BLaER1 treated with 17β-estradiol and CSF1 and Interleukin-3, amounts not matched to agents 10 nM and 100 nM (cell line): Measurements from ENCODE around the gene RNASEH1.

Experiments used
- H3K27ac ChIP-seq, 11 experiments: shearing (Covaris generic); formaldehyde crosslinking; 2 replicates each; pipeline ENCODE4 v1.8.1; 2022
- H3K27me3 ChIP-seq, 11 experiments: shearing (Covaris generic); formaldehyde crosslinking; 2 replicates each; pipeline ENCODE4 v1.8.1; 2022
- H3K36me3 ChIP-seq, 11 experiments: shearing (Covaris generic); formaldehyde crosslinking; 2 replicates each; pipeline ENCODE4 v1.8.1; 2022
- H3K4me1 ChIP-seq, 10 experiments: shearing (Covaris generic); formaldehyde crosslinking; 2 replicates each; pipeline ENCODE4 v1.8.1; 2022
- H3K4me2 ChIP-seq, 11 experiments: shearing (Covaris generic); formaldehyde crosslinking; 2 replicates each; pipeline ENCODE4 v1.8.1; 2022
- H3K4me3 ChIP-seq, 10 experiments: shearing (Covaris generic); formaldehyde crosslinking; 2 replicates each; pipeline ENCODE4 v1.8.1; 2022
- H3K9ac ChIP-seq, 11 experiments: shearing (Covaris generic); formaldehyde crosslinking; 2 replicates each; pipeline ENCODE4 v1.8.1; 2022
- H3K9me3 ChIP-seq, 11 experiments: shearing (Covaris generic); formaldehyde crosslinking; replicated peaks in 1 of 11; 2 replicates each; pipeline ENCODE4 v1.8.1; 2022
- H4K20me1 ChIP-seq, 11 experiments: shearing (Covaris generic); formaldehyde crosslinking; 2 replicates each; pipeline ENCODE4 v1.8.1; 2022
- Cebpa-rat ChIP-seq, 11 experiments: shearing (Covaris generic); IDR thresholded peaks; 2 replicates each; pipeline ENCODE4 v1.8.1; 2022

The RNASEH1 gene, protein sequence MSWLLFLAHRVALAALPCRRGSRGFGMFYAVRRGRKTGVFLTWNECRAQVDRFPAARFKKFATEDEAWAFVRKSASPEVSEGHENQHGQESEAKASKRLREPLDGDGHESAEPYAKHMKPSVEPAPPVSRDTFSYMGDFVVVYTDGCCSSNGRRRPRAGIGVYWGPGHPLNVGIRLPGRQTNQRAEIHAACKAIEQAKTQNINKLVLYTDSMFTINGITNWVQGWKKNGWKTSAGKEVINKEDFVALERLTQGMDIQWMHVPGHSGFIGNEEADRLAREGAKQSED

DNA sequence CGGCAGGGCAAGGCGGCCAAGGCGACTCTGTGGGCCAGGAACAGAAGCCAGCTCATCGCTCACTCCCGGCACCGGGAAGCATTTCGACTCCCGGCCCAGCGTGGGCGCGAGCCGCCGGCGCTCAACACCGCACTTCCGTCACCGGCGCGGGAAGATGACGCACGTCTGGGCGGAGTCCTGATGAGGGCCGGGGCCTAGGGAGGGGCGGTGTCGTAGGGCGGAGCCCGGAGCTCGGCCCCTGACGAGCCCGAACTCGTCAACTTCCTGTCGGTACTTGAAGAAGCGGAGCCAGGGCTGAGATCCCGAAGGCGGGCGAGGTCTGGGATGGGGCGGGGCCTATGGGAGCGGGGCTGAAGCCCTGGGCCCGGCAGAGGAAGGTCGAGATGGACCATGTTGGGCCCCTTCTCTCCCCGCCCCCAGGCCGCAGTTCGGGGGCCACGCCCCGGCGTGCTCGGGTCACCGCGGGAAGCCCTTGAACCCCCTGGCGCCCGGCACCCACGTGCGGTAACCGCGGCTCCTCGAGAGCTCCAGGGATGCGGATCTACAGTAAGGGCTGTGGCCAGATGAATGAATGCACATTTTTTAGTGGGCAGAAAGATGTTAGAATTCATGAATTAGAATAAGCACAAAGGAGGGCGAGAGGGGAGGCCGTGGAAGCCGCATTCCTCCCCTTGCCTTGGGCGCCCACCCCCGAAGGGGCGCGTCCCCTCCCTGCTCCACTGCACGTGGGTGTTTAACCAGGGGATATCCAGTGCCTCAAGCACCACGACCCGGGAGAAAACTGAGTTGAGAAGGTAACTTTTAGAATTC, at the start of gene RNASEH1:
TSS of gene RNASEH1 (minus strand) at position 129 of the 810 bp plus-strand sequence. CDS start at position 56, 73 bp downstream.
- Histone ChIP-seq H3K27ac (peak within 1 kb of the TSS; percentile 81 to 97 (median 94)), H3K9me3 (no peaks in the 10 kb centered on the region), H3K4me3 (peak within 1 kb of the TSS; percentile 79 to 99 (median 91)), H3K27me3 (no peaks in the 10 kb centered on the region), H3K4me2 (peak within 1 kb of the TSS; percentile 86 to 97 (median 92)), H3K4me1 (peaks cover 39 to 49% (median 43%) of the 10 kb centered on the region in 10 experiments), H3K9ac (peak within 1 kb of the TSS; percentile 93 to 98 (median 96)), H3K36me3 (peaks cover 30 to 45% (median 35%) of the 10 kb centered on the region in 11 experiments), H4K20me1 (peaks cover 0 to 14% (median 5%) of the 10 kb centered on the region in 11 experiments; a peak in 10 of 22 replicates)
- TF ChIP-seq Cebpa-rat (IDR thresholded peaks at IDR 0.05): no peak

DNA sequence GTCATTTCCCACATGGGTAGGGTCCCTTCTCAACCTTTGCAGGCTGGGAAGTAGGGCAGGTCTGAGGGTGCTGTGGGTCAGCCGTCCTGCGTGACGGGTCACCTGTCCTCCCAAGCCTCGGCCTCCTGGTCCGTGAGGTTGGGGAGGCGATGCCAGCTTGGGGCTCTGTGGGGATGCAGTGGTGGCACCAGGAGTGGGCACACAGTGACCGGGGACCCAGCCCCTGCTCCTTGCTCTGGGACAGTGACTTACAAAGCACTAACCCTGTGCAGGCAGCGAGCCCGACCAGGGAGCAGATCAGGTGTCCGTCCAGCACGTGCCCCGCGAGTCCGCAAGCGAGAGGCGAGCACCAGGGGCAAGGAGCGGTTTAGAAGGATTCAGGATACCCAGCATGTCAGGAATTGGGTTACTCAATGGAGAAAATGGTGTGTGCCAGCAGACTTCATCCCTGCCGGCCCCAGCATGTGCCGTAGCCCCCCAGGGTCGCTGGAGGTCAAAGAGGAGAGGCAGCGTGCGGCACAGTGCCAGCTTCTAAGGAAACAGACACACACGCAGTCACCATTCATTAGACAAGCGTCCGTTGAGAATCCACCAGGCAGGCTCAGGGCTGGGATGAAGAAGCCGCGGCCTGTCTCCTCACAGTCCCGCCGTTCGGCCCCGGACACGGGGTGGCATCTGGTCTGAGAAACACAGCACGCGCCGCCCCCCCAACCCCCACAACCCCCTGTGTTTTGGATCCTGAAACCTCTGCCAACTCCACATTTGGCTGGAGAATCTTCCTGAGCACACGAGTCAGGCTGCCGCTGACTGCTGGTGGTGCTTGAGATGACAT, 48.5 kb upstream of the RNASEH1 start:
- H3K27me3 ChIP-seq: no peaks in the 10 kb centered on the region
- TF ChIP-seq Cebpa-rat (IDR thresholded peaks at IDR 0.05): no peak
- H3K4me2 ChIP-seq: no peak overlapping the region
- H4K20me1 ChIP-seq: no peaks in the 10 kb centered on the region; a peak in 1 of 22 replicates
- no peaks in the 10 kb centered on the region for H3K36me3 ChIP-seq
- H3K4me3 ChIP-seq: no peak overlapping the region
- H3K27ac ChIP-seq: no peak overlapping the region
- H3K9ac ChIP-seq: no peak overlapping the region
- peaks cover 0 to 22% (median 4%) of the 10 kb centered on the region in 10 experiments; a peak in 7 of 20 replicates for H3K4me1 ChIP-seq
- no peaks in the 10 kb centered on the region for H3K9me3 ChIP-seq

DNA sequence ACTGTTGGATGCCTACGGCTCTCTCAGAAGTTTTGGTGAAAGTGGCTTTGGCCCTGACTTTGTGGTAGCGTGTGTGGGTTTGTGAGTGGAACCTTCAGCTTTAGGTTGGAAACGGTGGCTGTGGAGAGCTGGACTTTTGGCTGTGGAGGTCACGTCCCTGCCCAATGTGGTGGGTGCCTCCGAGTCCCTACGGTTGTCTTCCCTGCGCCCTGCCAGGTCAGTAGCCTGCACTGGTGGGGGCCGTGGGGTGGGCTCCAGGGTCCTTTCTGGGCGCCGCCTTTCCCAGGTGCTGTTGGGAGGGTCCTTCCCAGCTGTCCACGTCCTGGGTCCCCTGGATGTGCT, 47.9 kb upstream of the RNASEH1 start:
- TF ChIP-seq Cebpa-rat (IDR thresholded peaks at IDR 0.05): no peak
- H3K4me3 ChIP-seq: no peak overlapping the region

DNA sequence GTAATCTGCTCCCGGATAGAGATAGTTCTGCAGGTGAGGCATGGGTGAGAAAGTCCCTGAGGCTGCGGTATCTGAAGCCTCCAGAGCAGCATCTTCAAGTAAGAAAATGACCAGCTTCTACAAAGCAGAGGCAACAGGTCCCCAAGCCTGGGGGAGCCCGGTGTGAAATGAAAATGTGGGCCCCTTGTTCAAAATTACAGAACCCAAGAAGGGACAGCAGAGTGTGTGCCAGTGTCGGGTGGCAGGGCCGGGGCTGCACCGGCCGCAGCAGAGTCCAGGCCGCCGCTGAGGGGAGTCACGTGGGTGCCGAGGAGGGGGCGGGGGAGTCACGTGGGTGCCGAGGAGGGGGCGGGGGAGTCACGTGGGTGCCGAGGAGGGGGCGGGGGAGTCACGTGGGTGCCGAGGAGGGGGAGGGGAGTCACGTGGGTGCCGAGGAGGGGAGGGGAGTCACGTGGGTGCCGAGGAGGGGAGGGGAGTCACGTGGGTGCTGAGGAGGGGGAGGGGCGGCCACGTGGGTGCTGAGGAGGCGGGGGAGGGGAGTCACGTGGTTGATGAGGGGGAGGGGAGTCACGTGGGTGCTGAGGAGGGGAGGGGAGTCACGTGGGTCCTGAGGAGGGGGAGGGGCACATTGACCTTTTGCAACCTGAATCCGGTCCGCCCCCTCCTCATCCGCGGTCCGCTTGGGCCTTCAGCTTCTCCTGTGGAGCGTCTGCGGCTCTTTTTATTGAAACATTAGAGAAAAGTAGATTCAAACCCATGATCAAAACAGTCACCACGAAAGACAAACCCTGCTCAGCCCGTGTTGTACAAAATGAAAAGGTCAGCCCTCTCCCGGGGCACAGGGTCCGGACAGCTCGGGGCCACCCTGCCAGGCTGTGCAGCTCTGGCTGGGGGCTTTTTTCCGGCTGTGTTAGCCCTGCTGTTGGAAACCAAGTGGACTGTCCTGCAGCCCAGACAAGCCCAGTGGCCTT, 47.1 kb upstream of the RNASEH1 start:
- Histone ChIP-seq H3K4me2 (no peak overlapping the region), H3K9me3 (no peaks in the 10 kb centered on the region), H3K27me3 (no peaks in the 10 kb centered on the region), H3K27ac (no peak overlapping the region), H3K36me3 (no peaks in the 10 kb centered on the region), H4K20me1 (no peaks in the 10 kb centered on the region; a peak in 1 of 22 replicates), H3K9ac (no peak overlapping the region), H3K4me3 (no peak overlapping the region), H3K4me1 (peaks cover 0 to 24% (median 3%) of the 10 kb centered on the region in 10 experiments; a peak in 11 of 20 replicates)
- TF ChIP-seq Cebpa-rat (IDR thresholded peaks at IDR 0.05): no peak

More for the DNA sequence above, 47.9 kb upstream of the RNASEH1 start:
- Histone ChIP-seq H4K20me1 (no peaks in the 10 kb centered on the region; a peak in 1 of 22 replicates), H3K27ac (no peak overlapping the region), H3K4me1 (peaks cover 0 to 22% (median 4%) of the 10 kb centered on the region in 10 experiments; a peak in 7 of 20 replicates), H3K9ac (no peak overlapping the region), H3K9me3 (no peaks in the 10 kb centered on the region), H3K36me3 (no peaks in the 10 kb centered on the region), H3K4me2 (no peak overlapping the region), H3K27me3 (no peaks in the 10 kb centered on the region)

DNA sequence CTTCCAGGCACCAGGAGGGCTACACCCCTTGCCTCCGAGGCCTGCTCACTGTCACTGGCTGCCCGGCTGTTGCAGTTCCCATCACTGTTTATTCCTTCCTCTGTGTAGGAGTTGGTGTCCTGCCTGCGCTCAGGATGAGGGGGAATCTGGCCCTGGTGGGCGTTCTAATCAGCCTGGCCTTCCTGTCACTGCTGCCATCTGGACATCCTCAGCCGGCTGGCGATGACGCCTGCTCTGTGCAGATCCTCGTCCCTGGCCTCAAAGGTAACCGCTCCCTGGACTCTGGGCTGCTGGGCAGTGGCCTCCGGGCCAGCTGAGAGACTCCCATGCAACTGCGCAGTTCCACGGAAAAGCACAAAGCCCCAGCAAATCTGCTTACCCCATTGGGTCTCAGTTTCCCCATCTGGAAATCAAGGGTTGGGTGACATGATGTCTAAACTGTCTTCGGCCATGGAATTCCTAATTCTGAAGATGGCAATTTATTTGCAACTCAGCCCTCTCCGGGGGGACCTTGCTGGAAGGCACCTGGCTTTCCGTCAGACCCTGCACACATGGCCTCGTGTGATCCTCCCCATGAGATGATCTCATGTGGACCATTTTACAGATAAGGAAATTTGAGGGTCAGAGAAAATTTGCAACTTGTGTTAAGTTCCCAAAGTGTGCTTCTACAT, 46.2 kb upstream of the RNASEH1 start:
- Histone ChIP-seq H3K4me2 (no peak overlapping the region), H3K9ac (no peak overlapping the region), H3K36me3 (no peaks in the 10 kb centered on the region), H3K9me3 (0 out of 22 replicates have a peak, but pooled peaks cover 0 to 4% (median 0%) of the 10 kb centered on the region in 11 experiments), H3K27me3 (no peaks in the 10 kb centered on the region), H3K4me3 (no peak overlapping the region), H4K20me1 (no peaks in the 10 kb centered on the region; a peak in 1 of 22 replicates), H3K27ac (no peak overlapping the region), H3K4me1 (peaks cover 6 to 18% (median 10%) of the 10 kb centered on the region in 10 experiments)
- TF ChIP-seq Cebpa-rat (IDR thresholded peaks at IDR 0.05): no peak

DNA sequence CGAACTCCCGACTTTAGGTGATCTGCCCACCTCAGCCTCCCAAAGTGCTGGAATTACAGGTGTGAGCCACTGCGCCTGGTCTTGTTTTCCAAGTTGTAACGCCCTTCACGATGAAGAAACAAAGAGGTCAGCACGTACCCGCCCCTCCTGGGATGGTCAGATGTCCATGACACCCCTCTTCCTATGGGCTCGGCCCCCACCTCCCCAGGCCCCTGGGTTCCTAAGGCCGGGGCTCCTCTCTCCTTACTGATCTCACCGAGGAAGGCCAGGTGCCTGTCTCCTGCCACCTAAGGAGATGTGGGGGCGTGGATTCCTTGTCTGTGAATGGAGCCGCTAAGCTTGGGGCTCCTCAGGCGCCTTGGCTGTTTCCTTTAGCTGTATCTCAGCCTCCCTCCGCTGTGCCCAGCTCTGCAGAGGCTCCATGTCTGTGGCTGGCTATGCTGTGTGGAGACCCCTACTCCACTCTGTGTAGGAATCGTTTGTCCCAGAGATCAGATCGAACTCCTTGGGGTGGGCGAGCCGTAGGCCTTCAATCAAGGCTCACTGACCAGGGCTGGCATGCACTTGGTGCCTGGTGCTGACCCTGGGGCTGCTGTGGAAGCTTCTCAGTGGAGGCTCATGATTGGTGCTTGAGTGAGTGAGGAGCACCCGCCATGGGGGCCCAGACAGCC, 45.5 kb upstream of the RNASEH1 start:
- Histone ChIP-seq H3K9ac (no peak overlapping the region), H3K36me3 (no peaks in the 10 kb centered on the region), H3K27me3 (no peaks in the 10 kb centered on the region), H3K9me3 (0 out of 22 replicates have a peak, but pooled peaks cover 0 to 7% (median 0%) of the 10 kb centered on the region in 11 experiments), H3K4me1 (peaks cover 12 to 18% (median 15%) of the 10 kb centered on the region in 10 experiments; a peak in 19 of 20 replicates), H3K27ac (no peak overlapping the region), H3K4me2 (no peak overlapping the region), H3K4me3 (no peak overlapping the region), H4K20me1 (no peaks in the 10 kb centered on the region; a peak in 1 of 22 replicates)
- no peak for TF ChIP-seq Cebpa-rat (IDR thresholded peaks at IDR 0.05)
